GM12892 (cell line): Measurements from ENCODE around the gene NRXN3.

Experiments
- DNase-seq: peaks from one replicate; pipeline ENCODE4 v3.0.0; 2011; ENCODE audit not compliant: insufficient read length
- FAIRE-seq: peaks from 2 replicates; lab custom pipeline; 2011; peaks lifted over from hg19 to GRCh38; lab: Jason Lieb, UNC
- POLR2A ChIP-seq: IDR thresholded peaks from 2 replicates; pipeline ENCODE4 v1.6.1; 2011; ENCODE audit warnings: low read depth, low read length, control low read depth
- POLR2AphosphoS5 ChIP-seq: IDR thresholded peaks from 2 replicates; pipeline ENCODE4 v1.6.1; 2011; ENCODE audit warnings: low read depth, low read length, control low read depth
- TAF1 ChIP-seq: IDR thresholded peaks from 2 replicates; pipeline ENCODE4 v1.6.1; 2011; ENCODE audit warnings: low read depth, mild to moderate bottlenecking, control low read depth, low read length, borderline replicate concordance

NRXN3 gene

DNA sequence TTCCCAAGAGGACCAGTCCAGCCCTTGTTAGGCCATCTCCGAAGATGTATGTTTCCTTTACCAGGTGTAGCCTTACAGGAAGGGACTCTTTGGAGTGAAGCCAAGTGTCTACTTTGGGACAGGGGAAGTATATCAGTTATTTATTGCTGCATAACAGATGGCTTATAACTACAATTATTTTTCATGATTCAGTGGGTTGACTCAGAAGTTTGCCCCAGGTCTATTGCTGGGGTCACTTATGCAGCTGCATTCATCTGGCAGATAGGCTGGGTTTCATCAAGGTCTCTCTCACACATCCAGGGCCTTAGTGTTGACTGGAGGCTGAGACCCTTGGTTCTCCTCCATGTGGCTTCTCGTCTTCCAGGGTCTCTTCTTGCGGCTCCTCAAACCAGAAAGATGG lies 170.1 kb downstream of the NRXN3 start:
- FAIRE-seq (no peak), DNase-seq (no peak)
- TF ChIP-seq TAF1 (no peak), POLR2AphosphoS5 (no peak), POLR2A (no peak)

DNA sequence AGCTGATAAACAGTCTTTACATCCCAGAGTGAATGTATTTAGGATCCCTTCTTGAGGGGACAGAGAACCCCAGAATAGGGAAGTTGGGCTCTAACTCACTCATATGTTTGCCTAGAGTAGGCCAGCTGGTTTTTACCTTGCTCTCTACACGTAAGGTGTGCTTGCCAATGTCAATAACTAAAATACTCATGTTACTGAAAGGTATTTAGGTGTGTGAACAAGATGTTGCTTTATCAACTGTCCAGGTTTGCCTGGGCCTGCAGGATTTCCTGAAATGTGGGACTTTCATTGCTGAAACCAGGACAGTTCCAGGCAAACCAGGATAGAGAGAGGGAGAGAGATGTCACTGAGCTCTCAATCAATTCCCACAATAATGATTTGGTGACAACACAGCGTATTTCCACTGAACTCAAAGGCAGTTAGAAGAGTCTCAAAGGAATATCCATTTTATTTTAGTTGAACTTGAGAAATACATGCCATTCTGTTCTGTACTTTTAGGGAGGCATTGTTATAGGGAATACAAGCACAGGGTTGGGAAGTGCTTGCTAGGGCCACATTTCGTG lies 171.7 kb downstream of the NRXN3 start:
- no peak for TF ChIP-seq POLR2AphosphoS5
- TF ChIP-seq TAF1: no peak
- no peak for TF ChIP-seq POLR2A
- FAIRE-seq: no peak
- DNase-seq: no peak

DNA sequence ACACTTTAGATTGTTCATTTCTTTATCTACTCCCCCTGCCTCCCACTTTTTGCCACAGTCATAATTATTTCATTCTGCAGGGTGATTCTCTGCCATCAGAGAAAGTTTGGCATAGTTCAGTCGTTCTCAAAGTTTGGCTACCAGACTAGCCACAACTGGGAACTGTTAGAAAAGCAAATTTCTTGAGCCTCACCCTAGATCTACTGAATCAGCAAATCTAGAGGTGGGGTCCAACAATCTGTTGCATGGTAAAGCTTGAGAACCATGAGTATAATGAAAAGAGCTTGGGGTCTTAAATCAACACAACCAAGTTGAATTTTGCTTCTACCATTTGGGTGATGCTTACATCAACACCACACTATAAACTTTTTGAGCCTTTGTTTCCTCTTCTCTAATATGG lies 172.7 kb downstream of the NRXN3 start:
- FAIRE-seq (no peak), DNase-seq (no peak)
- TF ChIP-seq POLR2A (no peak), TAF1 (no peak), POLR2AphosphoS5 (no peak)

DNA sequence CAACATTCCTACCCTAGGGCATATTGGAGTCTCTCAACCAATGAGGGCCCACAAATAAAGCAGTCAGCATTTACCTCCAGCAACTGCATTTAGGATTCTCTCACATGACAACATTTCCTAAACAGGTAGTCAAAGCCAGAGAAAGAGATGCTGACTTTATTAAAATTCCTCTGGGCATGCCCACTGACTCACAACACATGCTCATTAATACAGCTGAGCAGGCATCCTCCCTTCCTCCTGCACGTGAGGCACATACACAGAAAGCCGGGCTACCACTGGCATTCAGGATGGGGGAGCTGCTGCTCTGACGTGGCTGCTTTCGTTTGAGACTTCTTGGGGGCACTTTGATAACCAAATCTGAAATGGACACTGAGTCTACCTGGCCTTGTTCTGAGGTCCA lies 174.1 kb downstream of the NRXN3 start:
- no peak for TF ChIP-seq TAF1
- no peak for TF ChIP-seq POLR2AphosphoS5
- no peak for TF ChIP-seq POLR2A

DNA sequence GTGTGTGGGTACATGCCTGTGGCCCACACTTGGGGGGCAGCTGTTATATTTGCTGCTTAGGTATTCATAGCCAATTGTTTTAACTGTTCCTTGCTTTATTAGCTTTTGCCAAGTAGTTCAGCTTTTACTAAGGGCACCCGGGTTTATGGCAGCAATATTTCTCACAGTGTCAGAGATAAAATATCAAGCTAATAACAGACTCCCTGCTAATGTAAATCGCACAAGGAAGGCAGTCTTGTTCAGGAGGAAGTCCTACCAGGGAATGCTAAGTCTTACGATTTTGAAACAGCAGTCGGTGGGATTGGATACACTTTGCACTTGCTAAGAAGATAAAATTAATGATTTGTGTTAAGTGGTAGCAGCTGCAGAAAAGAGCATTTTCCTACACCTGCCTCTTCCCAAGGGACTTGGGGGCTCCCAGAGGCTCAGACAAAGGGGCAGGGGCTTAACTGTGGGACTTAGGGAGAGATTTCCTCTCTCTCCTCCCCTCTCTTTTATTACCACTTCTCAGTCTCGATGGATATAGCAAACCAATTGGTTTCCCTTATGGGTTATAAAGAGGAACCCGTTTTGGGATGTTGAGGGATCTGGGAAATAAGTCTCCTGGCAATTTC lies 175.1 kb downstream of the NRXN3 start:
- TF ChIP-seq POLR2AphosphoS5 (no peak), TAF1 (no peak), POLR2A (no peak)
- FAIRE-seq (no peak), DNase-seq (no peak)

More for the DNA sequence above, 174.1 kb downstream of the NRXN3 start:
- no peak for FAIRE-seq
- no peak for DNase-seq

GRCh38 chr14:78346747-78347146 lies 176.6 kb downstream of the NRXN3 start:
- FAIRE-seq: no peak
- no peak for TF ChIP-seq POLR2A
- TF ChIP-seq TAF1: no peak
- no peak for TF ChIP-seq POLR2AphosphoS5

DNA sequence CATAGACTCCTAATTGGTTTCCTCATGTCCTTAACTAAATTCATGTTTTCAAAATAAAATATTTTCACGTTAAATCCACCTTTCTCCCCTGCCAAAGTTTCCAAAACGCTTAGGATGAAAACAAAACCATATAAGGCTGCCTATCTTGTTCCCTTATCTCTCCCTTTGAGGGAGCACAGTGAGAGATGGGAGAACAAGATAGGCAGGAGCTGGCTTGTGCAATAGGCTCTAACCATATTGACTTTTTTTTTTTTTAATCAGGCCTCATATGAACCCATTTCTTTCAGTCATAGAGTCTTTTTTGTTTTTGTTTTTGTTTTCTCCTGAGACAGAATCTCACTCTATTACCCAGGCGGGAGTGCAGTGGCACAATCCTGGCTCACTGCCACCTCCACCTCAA lies 184.9 kb downstream of the NRXN3 start:
- FAIRE-seq (no peak), DNase-seq (no peak)
- TF ChIP-seq TAF1: no peak
- no peak for TF ChIP-seq POLR2A
- TF ChIP-seq POLR2AphosphoS5: no peak

More at GRCh38 chr14:78346747-78347146, 176.6 kb downstream of the NRXN3 start:
- DNase-seq: no peak

DNA sequence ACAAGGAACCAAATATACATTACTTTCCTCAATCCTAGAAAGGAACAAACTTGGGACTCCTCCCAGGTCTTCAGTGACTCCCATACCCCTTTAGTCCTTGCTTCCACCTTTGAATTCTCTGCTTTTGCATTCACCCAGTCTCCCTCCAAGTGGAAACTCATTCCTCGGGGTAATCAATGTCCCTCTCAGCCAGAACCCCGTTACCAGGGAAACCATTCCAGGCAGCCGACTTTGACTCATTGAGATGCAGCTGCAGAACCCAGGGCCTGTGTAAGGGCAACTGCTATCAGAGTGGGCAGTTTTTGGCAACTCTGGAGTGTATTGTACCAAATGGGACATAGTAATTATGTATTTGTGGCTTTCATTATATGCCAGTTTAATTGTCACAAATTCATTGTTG lies 186.2 kb downstream of the NRXN3 start:
- DNase-seq (no peak), FAIRE-seq (no peak)
- no peak for TF ChIP-seq TAF1
- no peak for TF ChIP-seq POLR2A

GRCh38 chr14:78358591-78358990 lies 188.4 kb downstream of the NRXN3 start:
- DNase-seq: no peak
- FAIRE-seq: no peak
- TF ChIP-seq POLR2AphosphoS5 (no peak), TAF1 (no peak), POLR2A (no peak)

- FAIRE-seq (no peak), DNase-seq (no peak)
- TF ChIP-seq POLR2AphosphoS5 (no peak), TAF1 (no peak), POLR2A (no peak)
Observed at GRCh38 chr14:78359581-78359980, 189.4 kb downstream of the NRXN3 start.

DNA sequence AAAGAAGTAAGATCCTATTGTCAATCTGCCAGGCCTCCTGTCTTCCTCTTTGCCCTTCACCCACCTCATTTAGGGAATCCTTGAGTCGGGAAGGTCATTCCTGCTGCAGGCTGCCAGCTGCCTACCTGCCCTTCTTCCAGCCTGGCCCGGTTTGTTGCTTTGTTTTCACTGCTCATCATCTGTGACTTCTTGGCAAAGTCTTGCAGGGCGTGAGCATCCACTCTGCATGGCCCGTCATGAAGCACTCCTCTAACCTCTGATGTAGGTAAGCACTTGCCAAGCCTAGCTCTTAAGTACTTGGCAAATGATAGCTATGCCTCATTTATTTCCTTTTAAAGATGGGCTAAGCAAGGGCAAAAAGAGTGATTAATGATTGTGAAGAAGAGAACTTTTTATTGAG lies 192.8 kb downstream of the NRXN3 start:
- FAIRE-seq (no peak), DNase-seq (no peak)
- TF ChIP-seq POLR2AphosphoS5 (no peak), POLR2A (no peak)

DNA sequence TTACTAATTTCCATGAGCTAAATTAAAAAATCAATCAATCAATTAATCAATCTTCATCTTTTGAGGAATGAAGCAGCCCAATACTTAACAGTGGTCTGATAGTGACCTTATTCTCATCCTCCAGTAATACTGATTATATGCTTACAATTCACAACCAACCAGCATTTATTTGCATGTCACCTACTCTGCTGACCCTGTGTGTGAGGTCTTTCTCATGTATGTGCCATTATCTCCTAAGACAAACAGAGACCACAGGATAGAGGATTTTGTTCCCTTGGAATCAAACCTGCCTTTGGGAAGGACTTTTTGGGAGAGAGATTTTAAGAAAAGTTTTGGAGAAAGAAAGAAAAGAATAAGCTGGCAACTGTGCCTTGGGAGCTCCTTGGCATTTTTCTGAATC lies 197.2 kb downstream of the NRXN3 start:
- DNase-seq: no peak
- TF ChIP-seq TAF1 (no peak), POLR2A (no peak), POLR2AphosphoS5 (no peak)
- FAIRE-seq: no peak

DNA sequence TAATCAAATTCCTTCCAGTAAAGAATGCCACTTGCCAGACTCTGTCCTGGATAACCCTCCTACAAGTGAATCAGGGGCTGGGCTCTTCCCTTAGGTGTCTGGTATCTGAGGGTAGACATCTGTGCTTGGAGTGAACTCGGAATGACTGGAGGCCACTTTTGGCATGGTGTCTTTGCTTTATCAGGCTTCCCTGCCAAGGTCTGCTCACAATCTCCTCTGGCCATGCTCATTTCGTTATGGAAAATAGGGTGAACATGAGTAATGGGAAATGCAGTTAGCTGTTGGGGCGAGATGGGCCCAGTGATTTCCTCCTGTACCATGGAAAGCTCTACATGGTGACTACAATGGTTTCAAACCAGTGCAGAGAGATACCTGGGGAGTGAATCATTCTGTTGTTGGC lies 212.9 kb downstream of the NRXN3 start:
- TF ChIP-seq TAF1: no peak
- FAIRE-seq (no peak), DNase-seq (no peak)
